GM12892 (cell line): Measurements from ENCODE around the gene MYO18B.
"Not testable (repeated sequence)": the region's sequence is repeated elsewhere in the genome, so short reads cannot be mapped to it uniquely, and the experiment has no call there.

ENCODE experiments used
- DNase-seq: peaks from one replicate; pipeline ENCODE4 v3.0.0; 2011; ENCODE audit not compliant: insufficient read length
- FAIRE-seq: peaks from 2 replicates; lab custom pipeline; 2011; peaks lifted over from hg19 to GRCh38; lab: Jason Lieb, UNC
- POLR2A ChIP-seq: IDR thresholded peaks from 2 replicates; pipeline ENCODE4 v1.6.1; 2011; ENCODE audit warnings: low read depth, low read length, control low read depth
- POLR2AphosphoS5 ChIP-seq: IDR thresholded peaks from 2 replicates; pipeline ENCODE4 v1.6.1; 2011; ENCODE audit warnings: low read depth, low read length, control low read depth
- TAF1 ChIP-seq: IDR thresholded peaks from 2 replicates; pipeline ENCODE4 v1.6.1; 2011; ENCODE audit warnings: low read depth, mild to moderate bottlenecking, control low read depth, low read length, borderline replicate concordance

MYO18B gene

DNA sequence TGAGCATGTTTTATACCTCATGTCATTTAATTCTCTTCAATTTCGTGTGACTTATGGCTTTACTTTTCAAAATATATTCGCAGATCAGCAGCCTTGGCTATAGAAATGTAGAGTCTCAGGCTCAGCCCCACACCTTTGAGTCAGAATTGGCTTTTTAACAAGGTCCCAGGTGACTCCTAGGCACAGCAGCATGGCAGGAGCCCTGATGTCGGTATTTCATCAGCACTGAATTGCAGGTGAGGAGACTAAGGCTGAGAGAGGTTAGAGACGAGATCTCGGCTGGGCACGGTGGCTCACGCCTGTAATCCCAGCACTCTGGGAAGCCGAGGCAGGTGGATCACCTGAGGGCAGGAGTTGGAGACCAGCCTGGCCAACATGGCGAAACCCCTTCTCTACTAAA lies 230.4 kb downstream of the MYO18B start:
- DNase-seq, result no peak
- FAIRE-seq, result no peak
- TF ChIP-seq POLR2AphosphoS5 (no peak), POLR2A (no peak), TAF1 (no peak)

DNA sequence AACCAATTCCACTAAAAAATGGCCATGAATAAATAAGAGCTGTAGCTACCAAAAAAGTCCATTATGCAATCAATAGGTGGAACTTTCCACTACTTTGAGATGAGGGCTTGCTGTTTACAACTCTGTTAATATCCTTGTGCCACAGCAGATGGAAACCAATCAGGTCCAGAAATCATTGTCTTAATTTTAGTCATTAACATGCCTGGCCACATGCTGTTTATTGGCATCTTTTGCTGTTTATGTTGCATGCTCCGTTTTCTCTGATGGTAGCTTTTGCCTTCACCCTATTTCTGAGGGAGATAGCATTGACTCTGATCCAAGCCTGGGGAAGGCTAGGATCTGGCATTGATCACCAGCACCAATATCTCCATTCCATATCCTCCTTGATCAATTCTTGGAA lies 234.4 kb downstream of the MYO18B start:
- no peak for TF ChIP-seq POLR2AphosphoS5
- no peak for FAIRE-seq
- no peak for DNase-seq

DNA sequence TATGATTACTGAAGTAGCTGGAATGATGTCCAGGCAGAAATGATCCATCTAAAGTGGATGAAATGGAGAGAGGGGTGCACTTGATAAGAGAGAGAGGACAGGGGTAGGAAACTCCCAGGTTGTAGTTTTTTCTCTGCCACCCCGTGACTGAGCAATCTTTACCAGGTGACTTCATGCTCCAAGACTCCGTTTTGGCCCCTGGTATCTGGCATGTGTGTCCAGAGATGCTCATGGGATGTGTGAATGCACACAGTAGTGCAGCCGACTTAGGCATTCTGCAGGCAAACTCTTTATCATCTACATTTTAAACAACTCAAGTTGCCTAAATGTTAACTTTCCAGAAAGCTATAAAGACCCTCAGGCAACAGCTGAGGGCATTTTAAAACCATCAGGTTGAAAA lies 238.0 kb downstream of the MYO18B start:
- no peak for FAIRE-seq
- no peak for DNase-seq
- TF ChIP-seq POLR2A (no peak), TAF1 (no peak), POLR2AphosphoS5 (no peak)

DNA sequence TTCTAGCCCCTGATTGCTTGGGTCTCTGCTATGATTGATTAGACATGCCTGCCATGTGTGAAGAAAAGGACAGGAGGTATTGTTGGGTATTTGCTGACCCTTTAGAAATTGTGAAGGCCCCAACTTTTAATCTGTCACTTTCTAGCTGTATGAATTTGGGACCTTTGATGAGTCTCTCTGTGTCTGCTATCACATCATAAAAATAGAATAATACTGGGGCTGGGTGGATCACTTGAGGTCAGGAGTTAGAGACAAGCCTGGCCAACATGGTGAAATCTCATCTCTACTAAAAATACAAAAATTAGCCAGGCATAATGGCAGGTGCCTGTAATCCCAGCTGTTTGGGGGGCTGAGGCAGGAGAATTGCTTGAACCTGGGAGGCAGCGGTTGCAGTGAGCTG lies 242.9 kb downstream of the MYO18B start:
- FAIRE-seq, result not testable (repeated sequence)

DNA sequence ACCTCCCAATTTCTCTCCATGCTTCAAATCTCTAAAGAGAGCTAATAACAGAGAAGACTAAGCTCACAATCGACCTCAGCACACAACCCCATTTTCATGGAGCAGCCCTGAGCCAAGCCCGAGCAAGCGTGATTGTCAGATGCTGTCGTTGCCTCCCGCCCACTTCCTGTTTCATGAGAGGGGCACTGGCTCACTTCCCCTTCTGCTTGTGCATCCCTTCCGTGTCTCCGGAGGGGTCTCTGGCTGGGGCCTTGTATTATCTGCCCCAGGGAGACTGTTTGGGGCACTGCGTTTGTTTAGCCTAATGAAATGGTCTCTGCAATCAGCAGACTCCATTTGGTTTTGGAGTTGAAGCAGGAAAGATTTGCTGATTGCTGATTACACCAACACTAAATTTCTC lies 246.0 kb downstream of the MYO18B start:
- TF ChIP-seq TAF1 (no peak), POLR2A (no peak), POLR2AphosphoS5 (no peak)
- DNase-seq (no peak), FAIRE-seq (peak; percentile 84)

More for the DNA sequence above, 242.9 kb downstream of the MYO18B start:
- not testable (repeated sequence) for DNase-seq

DNA sequence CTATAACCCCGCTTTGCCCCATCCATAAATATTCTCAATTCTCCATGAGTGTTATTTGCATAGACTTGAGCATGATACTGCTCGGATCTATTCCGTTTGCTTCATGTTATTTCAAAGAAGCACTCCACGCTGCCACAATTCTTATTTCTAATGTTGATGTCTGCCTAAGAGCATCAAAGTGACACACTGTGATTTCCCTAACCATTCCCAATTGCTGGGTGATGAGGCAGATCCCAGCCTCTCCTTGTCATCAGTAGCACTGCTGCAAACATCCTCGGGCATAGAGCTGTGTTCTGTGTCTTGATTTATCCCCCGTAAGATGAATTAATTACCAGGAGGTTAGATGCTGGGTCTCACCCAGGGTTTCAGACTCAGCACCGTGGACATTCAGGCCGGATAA lies 249.0 kb downstream of the MYO18B start:
- TF ChIP-seq POLR2A, result no peak
- no peak for TF ChIP-seq POLR2AphosphoS5
- no peak for TF ChIP-seq TAF1
- DNase-seq (no peak), FAIRE-seq (no peak)

DNA sequence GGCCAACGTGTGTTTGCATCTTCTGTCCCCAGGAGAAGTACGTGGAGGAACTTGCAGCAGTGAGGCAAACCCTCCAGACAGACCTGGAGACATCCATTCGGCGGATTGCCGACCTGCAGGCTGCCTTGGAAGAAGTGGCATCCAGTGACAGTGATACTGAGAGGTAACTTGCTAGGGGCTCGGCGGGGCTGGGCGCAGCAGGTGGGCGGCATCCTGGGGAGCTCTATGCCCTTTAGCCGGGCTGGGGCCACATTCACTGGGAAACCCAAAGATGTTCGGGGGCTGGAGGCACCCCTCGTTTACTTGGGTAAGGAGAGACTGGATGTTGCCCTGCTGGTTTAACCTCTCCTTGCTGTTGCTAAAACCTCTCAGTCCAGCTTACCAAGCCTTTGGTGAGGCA lies 250.3 kb downstream of the MYO18B start:
- DNase-seq (no peak), FAIRE-seq (no peak)
- TF ChIP-seq TAF1 (no peak), POLR2A (no peak), POLR2AphosphoS5 (no peak)

DNA sequence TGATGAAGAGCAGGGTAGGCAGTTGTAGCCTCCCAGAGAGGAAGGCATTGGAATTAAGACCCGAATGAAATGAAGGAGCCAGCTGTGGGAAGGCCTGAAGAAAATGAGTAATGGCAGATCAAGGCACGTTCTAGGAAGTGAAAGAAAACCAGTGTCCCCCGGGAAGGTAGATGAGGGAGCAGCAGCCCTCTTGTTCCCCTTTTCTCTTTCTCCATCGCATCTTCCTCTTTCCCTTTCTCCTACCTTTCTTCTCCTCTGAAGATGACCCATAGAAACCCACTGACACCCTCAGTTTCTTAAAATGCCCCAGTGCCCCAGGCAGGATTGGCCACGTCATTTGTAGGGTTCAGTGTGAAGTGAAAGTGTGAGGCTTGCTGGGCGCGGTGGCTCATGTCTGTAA lies 254.7 kb downstream of the MYO18B start:
- no peak for DNase-seq
- FAIRE-seq, result no peak
- TF ChIP-seq POLR2AphosphoS5 (no peak), POLR2A (no peak), TAF1 (no peak)

DNA sequence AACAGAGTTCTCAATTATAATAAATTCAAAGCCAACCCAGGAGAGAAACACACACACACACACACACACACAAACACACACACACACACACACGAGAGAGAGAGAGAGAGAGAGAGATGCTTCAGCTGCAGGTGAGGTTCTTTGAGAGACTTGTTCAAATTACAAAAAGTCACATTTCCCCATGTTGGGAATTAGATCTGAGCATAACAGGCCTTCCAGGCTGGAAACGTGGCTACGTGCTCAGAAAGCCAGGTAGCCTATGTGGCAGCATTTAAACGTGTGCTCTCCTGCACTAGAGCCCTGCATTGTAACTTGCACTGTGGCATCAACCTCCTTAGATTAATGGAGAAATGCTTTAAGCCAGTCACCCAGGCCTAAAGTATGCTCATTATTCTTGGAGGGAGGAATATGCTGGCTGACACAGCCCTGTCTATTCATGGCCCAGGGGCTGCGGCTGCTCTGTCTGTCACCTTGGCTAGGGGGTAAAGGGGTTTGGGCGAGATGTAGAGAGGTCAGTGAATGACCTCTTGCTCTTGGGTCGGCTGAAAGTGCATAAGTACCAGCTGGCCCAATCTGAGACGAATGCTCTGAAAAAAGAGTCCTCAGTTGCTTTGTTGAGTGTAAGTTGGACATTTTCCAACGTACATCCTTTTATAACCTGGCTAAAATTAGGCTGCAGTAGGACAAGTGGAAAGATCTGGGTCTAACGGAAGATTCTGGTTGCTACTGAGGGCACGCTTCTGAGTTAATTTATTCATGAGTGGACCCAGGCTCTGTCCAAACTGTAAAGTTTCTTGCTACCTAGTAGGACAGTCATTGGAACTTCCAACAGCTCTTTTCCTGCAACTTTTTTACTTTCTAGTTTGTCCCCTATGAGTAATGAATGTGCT lies 256.1 kb downstream of the MYO18B start:
- FAIRE-seq, result no peak
- DNase-seq, result no peak
- TF ChIP-seq POLR2A, result no peak
- no peak for TF ChIP-seq TAF1
- no peak for TF ChIP-seq POLR2AphosphoS5

DNA sequence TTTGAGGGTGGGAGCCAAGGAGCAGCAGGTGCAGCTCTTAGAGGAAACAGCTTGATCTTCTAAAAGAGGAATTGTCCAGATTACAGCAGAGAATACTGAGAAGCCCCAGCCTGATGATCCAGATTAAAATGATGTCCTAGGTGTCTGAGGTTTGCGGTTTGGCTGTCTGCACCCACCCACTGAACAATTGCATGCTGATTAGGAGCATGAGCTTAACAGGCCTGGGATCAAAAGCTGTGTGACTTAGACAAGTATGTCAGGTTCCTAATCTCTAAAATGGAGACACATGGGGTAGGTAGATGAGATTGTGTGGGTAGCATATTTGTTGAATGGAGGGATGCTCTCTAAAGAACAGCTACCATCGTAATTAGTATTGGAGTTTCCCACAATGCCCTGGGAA lies 260.5 kb downstream of the MYO18B start:
- TF ChIP-seq TAF1, result no peak
- no peak for TF ChIP-seq POLR2A
- TF ChIP-seq POLR2AphosphoS5, result no peak
- DNase-seq (no peak), FAIRE-seq (no peak)

DNA sequence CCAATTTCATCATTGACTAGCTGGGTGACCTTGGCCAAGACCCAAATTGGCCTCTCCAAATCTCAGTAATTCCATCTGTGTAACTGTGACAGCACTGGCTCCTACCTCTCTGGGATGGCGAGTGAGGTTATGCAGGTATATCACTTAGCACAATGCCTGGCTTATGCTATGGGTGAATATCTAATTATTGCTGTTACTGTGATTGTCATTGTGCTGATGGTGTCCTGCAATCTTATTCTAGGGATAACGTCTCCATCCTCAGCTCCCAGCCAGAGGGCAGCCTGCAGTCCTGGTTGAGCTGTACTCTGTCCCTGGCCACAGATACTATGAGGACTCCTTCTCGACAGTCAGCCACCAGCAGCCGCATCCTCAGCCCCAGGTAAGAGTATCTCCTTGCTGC lies 262.5 kb downstream of the MYO18B start:
- FAIRE-seq (no peak), DNase-seq (no peak)
- TF ChIP-seq POLR2AphosphoS5 (no peak), POLR2A (no peak), TAF1 (no peak)

DNA sequence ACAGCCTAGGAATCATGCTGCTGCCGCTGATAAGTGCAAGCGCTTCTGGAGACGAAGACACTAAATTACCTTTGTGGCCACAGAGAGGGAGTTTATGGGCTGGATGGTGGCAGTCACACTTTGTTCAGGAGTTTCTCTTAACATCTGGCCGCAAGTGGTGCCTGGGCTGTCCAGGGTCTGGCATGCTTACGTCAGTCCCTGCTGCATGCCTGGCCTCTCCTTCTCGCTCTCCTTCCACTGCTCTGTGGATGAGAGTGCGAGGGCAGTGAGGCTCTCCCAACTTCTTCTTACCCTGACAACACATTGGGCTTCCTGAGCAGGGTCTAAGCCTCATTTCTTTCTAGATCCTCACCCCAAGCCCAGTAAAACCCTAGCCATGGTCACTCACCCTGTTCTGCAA lies 266.6 kb downstream of the MYO18B start:
- no peak for TF ChIP-seq POLR2A
- TF ChIP-seq TAF1, result no peak
- no peak for TF ChIP-seq POLR2AphosphoS5
- DNase-seq, result no peak
- FAIRE-seq, result no peak
